Trophoblast cell (in vitro differentiated cells and primary cell): ENCODE data around the gene PELI3.

ENCODE experiments used
- DNase-seq, 2 donors: peaks; one replicate each; pipeline ENCODE4 v3.0.0-alpha.2; 2016
- H2AFZ ChIP-seq: 2 replicates; pipeline ENCODE4 v1.6.1; 2013; ENCODE audit warnings: low read length, moderate library complexity, mild to moderate bottlenecking; ENCODE audit not compliant: insufficient read depth, poor library complexity
- H2AK5ac ChIP-seq: 2 replicates; pipeline ENCODE4 v1.6.1; 2013; ENCODE audit warnings: mild to moderate bottlenecking, low read length
- H2BK120ac ChIP-seq: 2 replicates; pipeline ENCODE4 v1.6.1; 2013; ENCODE audit warnings: low read length, mild to moderate bottlenecking, moderate library complexity; ENCODE audit not compliant: insufficient read depth, poor library complexity
- H2BK12ac ChIP-seq: 2 replicates; pipeline ENCODE4 v1.6.1; 2013; ENCODE audit warnings: mild to moderate bottlenecking, low read length, moderate library complexity
- H2BK5ac ChIP-seq: 2 replicates; pipeline ENCODE4 v1.6.1; 2013; ENCODE audit warnings: low read length, low read depth, moderate library complexity, mild to moderate bottlenecking; ENCODE audit not compliant: poor library complexity
- H3K14ac ChIP-seq: 2 replicates; pipeline ENCODE4 v1.6.1; 2013; ENCODE audit warnings: mild to moderate bottlenecking, low read length
- H3K18ac ChIP-seq: 2 replicates; pipeline ENCODE4 v1.6.1; 2013; ENCODE audit warnings: mild to moderate bottlenecking, low read length
- H3K23ac ChIP-seq: 2 replicates; pipeline ENCODE4 v1.6.1; 2013; ENCODE audit warnings: low read length
- H3K27ac ChIP-seq: 2 replicates; pipeline ENCODE4 v1.5.1; 2013; ENCODE audit warnings: low read depth, mild to moderate bottlenecking, inconsistent platforms, low read length, moderate library complexity
- H3K27me3 ChIP-seq: 2 replicates; pipeline ENCODE4 v1.6.1; 2013; ENCODE audit warnings: inconsistent platforms, mild to moderate bottlenecking, low read length, moderate library complexity; ENCODE audit not compliant: insufficient read depth
- H3K36me3 ChIP-seq, 2 experiments: 1 replicate in 1 of 2; 2 replicates in 1 of 2; pipeline ENCODE4 v1.6.1; 2013; ENCODE audit warnings: low read length in 2 of 2, mild to moderate bottlenecking in 2 of 2, moderate library complexity in 1 of 2; ENCODE audit not compliant: insufficient read depth in 2 of 2, control insufficient read depth in 1 of 2
- H3K4ac ChIP-seq: 2 replicates; pipeline ENCODE4 v1.6.1; 2013; ENCODE audit warnings: low read depth, mild to moderate bottlenecking, low read length, moderate library complexity
- H3K4me1 ChIP-seq, 2 experiments: 1 replicate in 1 of 2; 2 replicates in 1 of 2; pipeline ENCODE4 v1.6.1; 2013; ENCODE audit warnings: low read length in 2 of 2, mild to moderate bottlenecking in 2 of 2, moderate library complexity in 1 of 2; ENCODE audit not compliant: insufficient read depth in 2 of 2, control insufficient read depth in 1 of 2
- H3K4me2 ChIP-seq: 2 replicates; pipeline ENCODE4 v1.6.1; 2013; ENCODE audit warnings: inconsistent platforms, mild to moderate bottlenecking, low read length, moderate library complexity
- H3K4me3 ChIP-seq: 2 replicates; pipeline ENCODE4 v1.5.1; 2013; ENCODE audit warnings: mild to moderate bottlenecking, low read depth, low read length, inconsistent platforms
- H3K79me1 ChIP-seq: one replicate; pipeline ENCODE4 v1.6.1; 2013; ENCODE audit warnings: low read length
- H3K79me2 ChIP-seq: 2 replicates; pipeline ENCODE4 v1.6.1; 2013; ENCODE audit warnings: low read length, mild to moderate bottlenecking; ENCODE audit not compliant: control insufficient read depth, insufficient read depth, poor library complexity
- H3K9ac ChIP-seq: 2 replicates; pipeline ENCODE4 v1.6.1; 2013; ENCODE audit warnings: mild to moderate bottlenecking, low read length
- H3K9me3 ChIP-seq: 2 replicates; pipeline ENCODE4 v1.6.1; 2013; ENCODE audit warnings: low read depth, mild to moderate bottlenecking, control low read depth, inconsistent platforms, low read length; ENCODE audit not compliant: insufficient read depth
- H4K12ac ChIP-seq: 2 replicates; pipeline ENCODE4 v1.6.1; 2013; ENCODE audit warnings: low read depth, mild to moderate bottlenecking, low read length, moderate library complexity
- H4K8ac ChIP-seq: 2 replicates; pipeline ENCODE4 v1.6.1; 2013; ENCODE audit warnings: low read depth, mild to moderate bottlenecking, low read length, moderate library complexity
- H4K91ac ChIP-seq: one replicate; pipeline ENCODE4 v1.6.1; 2013; ENCODE audit warnings: low read depth, mild to moderate bottlenecking, low read length, moderate library complexity
- WGBS: extraction: QIAGEN DNeasy Blood & Tissue Kit; methylation state at CpG from one replicate; pipeline ENCODE4 v1.1.7; 2013; ENCODE audit warnings: missing lambda C conversion rate; ENCODE audit not compliant: insufficient read length, insufficient coverage; ENCODE audit errors: extremely low coverage; 5-methylcytosine and 5-hydroxymethylcytosine counted together

PELI3 gene

GRCh38 chr11:66488957-66489356, 22.3 kb downstream of the PELI3 start:
- Histone ChIP-seq H3K4me1 (no peaks in the 10 kb centered on the region), H3K4me2 (no peak overlapping the region), H2BK12ac (no peak overlapping the region), H3K18ac (no peak overlapping the region), H3K23ac (no peak overlapping the region), H3K9ac (no peak overlapping the region), H3K36me3 (peaks cover 57 to 61% of the 10 kb centered on the region in 2 experiments), H3K4ac (no peak overlapping the region), H3K9me3 (no peaks in the 10 kb centered on the region), H4K12ac (no peak overlapping the region), H2AK5ac (no peak overlapping the region), H2BK5ac (no peak overlapping the region), H3K4me3 (no peak overlapping the region), H3K79me2 (no peaks in the 10 kb centered on the region), H4K8ac (no peak overlapping the region), H4K91ac (no peak overlapping the region), H3K27ac (no peak overlapping the region), H3K27me3 (no peaks in the 10 kb centered on the region), H3K14ac (no peak overlapping the region), H2AFZ (no peak overlapping the region), H3K79me1 (no peaks in the 10 kb centered on the region), H2BK120ac (no peak overlapping the region)
- WGBS, result no CpG with 5 or more reads among the region's 10 CpGs
- DNase-seq, result no peak

GRCh38 chr11:66489636-66490035, 22.9 kb downstream of the PELI3 start:
- Histone ChIP-seq H3K4me1 (no peaks in the 10 kb centered on the region), H2BK120ac (no peak overlapping the region), H3K36me3 (peaks cover 61 to 62% of the 10 kb centered on the region in 2 experiments), H4K12ac (no peak overlapping the region), H4K8ac (no peak overlapping the region), H2AK5ac (no peak overlapping the region), H4K91ac (no peak overlapping the region), H3K14ac (no peak overlapping the region), H3K9ac (no peak overlapping the region), H3K27me3 (no peaks in the 10 kb centered on the region), H3K9me3 (no peaks in the 10 kb centered on the region), H3K4me2 (no peak overlapping the region), H3K18ac (no peak overlapping the region), H3K79me1 (no peaks in the 10 kb centered on the region), H2BK12ac (no peak overlapping the region), H3K4me3 (no peak overlapping the region), H3K27ac (no peak overlapping the region), H3K23ac (no peak overlapping the region), H2AFZ (no peak overlapping the region), H3K79me2 (no peaks in the 10 kb centered on the region), H3K4ac (no peak overlapping the region), H2BK5ac (no peak overlapping the region)
- no peak for DNase-seq
- no CpG with 5 or more reads among the region's 7 CpGs for WGBS

GRCh38 chr11:66491315-66491935, 24.7 kb downstream of the PELI3 start:
- Histone ChIP-seq H2BK12ac (no peak overlapping the region), H3K9me3 (no peaks in the 10 kb centered on the region), H3K27ac (no peak overlapping the region), H2AFZ (no peak overlapping the region), H2AK5ac (no peak overlapping the region), H3K4ac (no peak overlapping the region), H3K9ac (no peak overlapping the region), H3K79me1 (no peaks in the 10 kb centered on the region), H3K36me3 (peaks cover 59 to 63% of the 10 kb centered on the region in 2 experiments), H4K91ac (no peak overlapping the region), H3K4me3 (no peak overlapping the region), H4K8ac (no peak overlapping the region), H3K4me1 (no peaks in the 10 kb centered on the region), H3K79me2 (no peaks in the 10 kb centered on the region), H2BK120ac (no peak overlapping the region), H3K14ac (no peak overlapping the region), H3K18ac (no peak overlapping the region), H3K27me3 (no peaks in the 10 kb centered on the region), H4K12ac (no peak overlapping the region), H3K23ac (no peak overlapping the region), H3K4me2 (no peak overlapping the region), H2BK5ac (no peak overlapping the region)
- no CpG with 5 or more reads among the region's 20 CpGs for WGBS
- no peak for DNase-seq

GRCh38 chr11:66492161-66492865, 25.6 kb downstream of the PELI3 start:
- Histone ChIP-seq H3K4me1 (no peaks in the 10 kb centered on the region), H3K79me2 (no peaks in the 10 kb centered on the region), H2BK120ac (no peak overlapping the region), H3K4me3 (no peak overlapping the region), H3K27me3 (no peaks in the 10 kb centered on the region), H3K27ac (no peak overlapping the region), H4K8ac (no peak overlapping the region), H4K12ac (no peak overlapping the region), H2BK5ac (no peak overlapping the region), H3K18ac (no peak overlapping the region), H3K4ac (no peak overlapping the region), H2BK12ac (no peak overlapping the region), H3K36me3 (peaks cover 62 to 67% of the 10 kb centered on the region in 2 experiments), H3K79me1 (no peaks in the 10 kb centered on the region), H3K14ac (no peak overlapping the region), H2AK5ac (no peak overlapping the region), H3K23ac (no peak overlapping the region), H3K9me3 (no peaks in the 10 kb centered on the region), H3K9ac (no peak overlapping the region), H2AFZ (no peak overlapping the region), H3K4me2 (no peak overlapping the region), H4K91ac (no peak overlapping the region)
- WGBS, result no CpG with 5 or more reads among the region's 10 CpGs
- DNase-seq, result no peak
